ENCODE data around the gene SSR3.

- TF ChIP-seq, protein P1, sequence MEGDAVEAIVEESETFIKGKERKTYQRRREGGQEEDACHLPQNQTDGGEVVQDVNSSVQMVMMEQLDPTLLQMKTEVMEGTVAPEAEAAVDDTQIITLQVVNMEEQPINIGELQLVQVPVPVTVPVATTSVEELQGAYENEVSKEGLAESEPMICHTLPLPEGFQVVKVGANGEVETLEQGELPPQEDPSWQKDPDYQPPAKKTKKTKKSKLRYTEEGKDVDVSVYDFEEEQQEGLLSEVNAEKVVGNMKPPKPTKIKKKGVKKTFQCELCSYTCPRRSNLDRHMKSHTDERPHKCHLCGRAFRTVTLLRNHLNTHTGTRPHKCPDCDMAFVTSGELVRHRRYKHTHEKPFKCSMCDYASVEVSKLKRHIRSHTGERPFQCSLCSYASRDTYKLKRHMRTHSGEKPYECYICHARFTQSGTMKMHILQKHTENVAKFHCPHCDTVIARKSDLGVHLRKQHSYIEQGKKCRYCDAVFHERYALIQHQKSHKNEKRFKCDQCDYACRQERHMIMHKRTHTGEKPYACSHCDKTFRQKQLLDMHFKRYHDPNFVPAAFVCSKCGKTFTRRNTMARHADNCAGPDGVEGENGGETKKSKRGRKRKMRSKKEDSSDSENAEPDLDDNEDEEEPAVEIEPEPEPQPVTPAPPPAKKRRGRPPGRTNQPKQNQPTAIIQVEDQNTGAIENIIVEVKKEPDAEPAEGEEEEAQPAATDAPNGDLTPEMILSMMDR (IDR thresholded peaks at IDR 0.05; ENCODE audit: low read length): no peak
- TF ChIP-seq EZH2phosphoT487 (IDR thresholded peaks at IDR 0.05; ENCODE audit: low read length) (no peak), EZH2 (optimal IDR thresholded peaks at IDR 0.05; ENCODE audit: low read depth, low read length) (no peak)
Measured at GRCh38 chr3:156525808-156526207, 29.1 kb downstream of the SSR3 start.
